HG03060 (cell line): ENCODE results near the gene FUBP3.

Experiments used
- ATAC-seq: cut with Tn5 transposase; IDR thresholded peaks from one replicate; pipeline ENCODE4 v1.9.1; 2021; ENCODE audit warnings: low read depth, moderate number of reproducible peaks; ENCODE audit not compliant: unreplicated experiment

The FUBP3 gene

GRCh38 chr9:130633336-130634190 lies 54.2 kb downstream of the FUBP3 start:
- ATAC-seq, result no peak

GRCh38 chr9:130634191-130634768 lies 54.9 kb downstream of the FUBP3 start:
- no peak for ATAC-seq

- no peak for ATAC-seq
Observed at GRCh38 chr9:130634801-130635200, 55.4 kb downstream of the FUBP3 start.

GRCh38 chr9:130635306-130635705 lies 55.9 kb downstream of the FUBP3 start:
- no peak for ATAC-seq

- ATAC-seq, result no peak
Observed at GRCh38 chr9:130635721-130636647, 56.6 kb downstream of the FUBP3 start.

- ATAC-seq, result no peak
Observed at GRCh38 chr9:130636648-130637020, 57.3 kb downstream of the FUBP3 start.

GRCh38 chr9:130638284-130639123 lies 59.1 kb downstream of the FUBP3 start:
- no peak for ATAC-seq

- ATAC-seq, result no peak
Observed at GRCh38 chr9:130639124-130639765, 59.9 kb downstream of the FUBP3 start.

- ATAC-seq, result no peak
Observed at GRCh38 chr9:130639866-130640555, 60.6 kb downstream of the FUBP3 start.

- no peak for ATAC-seq
Observed at GRCh38 chr9:130640681-130641080, 61.3 kb downstream of the FUBP3 start.

- no peak for ATAC-seq
Observed at GRCh38 chr9:130642926-130643325, 63.5 kb downstream of the FUBP3 start.

- ATAC-seq, result no peak
Observed at GRCh38 chr9:130651221-130651620, 71.8 kb downstream of the FUBP3 start.

GRCh38 chr9:130651752-130652151 lies 72.4 kb downstream of the FUBP3 start:
- ATAC-seq, result no peak

GRCh38 chr9:130654879-130655278 lies 75.5 kb downstream of the FUBP3 start:
- no peak for ATAC-seq

GRCh38 chr9:130658893-130659698 lies 79.7 kb downstream of the FUBP3 start:
- no peak for ATAC-seq

- ATAC-seq, result no peak
Observed at GRCh38 chr9:130659699-130660248, 80.4 kb downstream of the FUBP3 start.

- no peak for ATAC-seq
Observed at GRCh38 chr9:130660326-130660682, 80.9 kb downstream of the FUBP3 start.
